GM10248 (cell line): ENCODE data around the gene CCR7.

Experiments used
- CTCF ChIA-PET: fragments of 300-600 bp; sonication (Branson Sonifier 250); formaldehyde crosslinking; extraction: SDS; loops from one replicate; lab custom pipeline; 2021; ENCODE audit warnings: antibody characterized with exemption; lab: Yijun Ruan, JAX
- POLR2A ChIA-PET: fragments of 350-650 bp; sonication (Branson Sonifier 250); formaldehyde crosslinking; extraction: SDS; loops from one replicate; lab custom pipeline; 2020; ENCODE audit warnings: antibody characterized with exemption; lab: Yijun Ruan, JAX
- DNase-seq: peaks from one replicate; pipeline ENCODE4 v3.0.0; 2012; ENCODE audit errors: extremely low spot score
- CTCF ChIP-seq: IDR thresholded peaks from 2 replicates; pipeline ENCODE4 v1.5.1; 2012; ENCODE audit warnings: mild to moderate bottlenecking, low read depth; ENCODE audit errors: extremely low read depth, missing control alignments, control extremely low read depth

Gene CCR7

GRCh38 chr17:40532520-40533253 lies 32.6 kb downstream of the CCR7 start:
- no peak for TF ChIP-seq CTCF
- no peak for DNase-seq
- POLR2A ChIA-PET, result interaction anchor here (0.6 to 0.9 kb wide), 3 partner anchors 28 to 115 kb away, joined by 3 read pairs; partner anchors contain the start of genes SMARCE1 and TOP2A

GRCh38 chr17:40531051-40531991 lies 34.0 kb downstream of the CCR7 start:
- ChIA-PET POLR2A (interaction anchor here (0.9 kb wide), 1 partner anchor 21 kb away, joined by 4 read pairs; no protein-coding TSS in a partner anchor), CTCF (interaction anchor here (1.0 to 16.5 kb wide), 21 partner anchors 9 to 1132 kb away, joined by 3 to 356 read pairs (median 16); partner anchors contain the start of genes CCR7, GJD3, IGFBP4 and TOP2A)
- TF ChIP-seq CTCF, result no peak
- peak; percentile 51 for DNase-seq

More at GRCh38 chr17:40532520-40533253, 32.6 kb downstream of the CCR7 start:
- CTCF ChIA-PET, result interaction anchor here (0.7 to 16.5 kb wide), 52 partner anchors 8 to 1133 kb away, joined by 3 to 356 read pairs (median 5); partner anchors contain the start of genes CCR7, GJD3, IGFBP4 and TNS4

GRCh38 chr17:40530531-40530994 lies 34.7 kb downstream of the CCR7 start:
- ChIA-PET POLR2A (no interaction called here), CTCF (interaction anchor here (3.7 to 16.5 kb wide), 5 partner anchors 23 to 171 kb away, joined by 16 to 356 read pairs (median 113); partner anchors contain the start of genes CCR7, GJD3 and IGFBP4)
- no peak for TF ChIP-seq CTCF
- DNase-seq, result no peak

- ChIA-PET CTCF (interaction anchor here (7.1 to 16.5 kb wide), 3 partner anchors 23 to 170 kb away, joined by 113 to 356 read pairs (median 216); partner anchors contain the start of genes CCR7, GJD3 and IGFBP4), POLR2A (no interaction called here)
- no peak for DNase-seq
- TF ChIP-seq CTCF, result no peak
These were observed 35.3 kb downstream of the CCR7 start for GRCh38 chr17:40529991-40530390.

GRCh38 chr17:40528692-40529417 lies 36.4 kb downstream of the CCR7 start:
- POLR2A ChIA-PET, result no interaction called here
- CTCF ChIA-PET, result interaction anchor here (1.1 to 13.3 kb wide), 2 partner anchors 16 to 169 kb away, joined by 3 to 216 read pairs; partner anchors contain the start of gene GJD3
- no peak for TF ChIP-seq CTCF
- no peak for DNase-seq
